ENCODE results near the gene NKX1-2. TPM values are rescaled to one million over a fixed set of nuclear protein-coding genes. Genes with fewer than 3 reads are reported as not detected.

Gene NKX1-2
- total and polyA plus RNA-seq, 2 of the 4 experiments (the other 2 are of a cell fraction): not detected

DNA sequence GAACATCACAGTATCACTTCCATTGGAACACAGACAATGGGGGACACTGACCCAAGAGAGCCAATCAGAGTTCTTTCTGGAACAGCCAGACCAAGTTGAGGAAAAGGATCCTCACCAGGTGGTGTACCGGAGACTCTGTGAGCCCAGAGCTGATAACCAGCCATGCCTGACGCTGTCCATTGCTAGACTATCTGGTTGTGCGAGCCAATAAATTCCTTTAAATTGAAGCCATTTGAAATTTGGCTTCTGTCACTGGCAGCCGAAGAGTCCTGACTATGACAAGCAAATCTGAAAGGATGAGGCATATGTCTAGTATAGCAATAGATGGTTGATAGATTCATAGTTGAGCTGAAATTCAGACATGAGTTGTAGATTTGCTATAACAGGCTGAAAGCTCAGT lies 8.6 kb upstream of the NKX1-2 start:
- TF ChIP-seq CHD1 (IDR thresholded peaks at IDR 0.05; ENCODE audit: low read depth, low read length) (no peak), POLR2A (IDR thresholded peaks at IDR 0.05; ENCODE audit: low read depth, low read length) (no peak), CTCF (conservative IDR thresholded peaks at IDR 0.05; ENCODE audit: low read depth, low read length) (no peak), SMC3 (IDR thresholded peaks at IDR 0.05; ENCODE audit: low read depth, low read length) (no peak), ELK1 (IDR thresholded peaks at IDR 0.05; ENCODE audit: borderline replicate concordance, low read depth, low read length) (no peak), MAFK (IDR thresholded peaks at IDR 0.05; ENCODE audit: low read depth, low read length) (no peak), RAD21 (IDR thresholded peaks at IDR 0.05; ENCODE audit: low read length) (no peak), BHLHE40 (IDR thresholded peaks at IDR 0.05; ENCODE audit: low read depth, low read length) (no peak), MAZ (IDR thresholded peaks at IDR 0.05; ENCODE audit: borderline replicate concordance, low read depth, low read length) (no peak), FOS (IDR thresholded peaks at IDR 0.05; ENCODE audit: low read depth, low read length) (no peak), RCOR1 (IDR thresholded peaks at IDR 0.05; ENCODE audit: insufficient replicate concordance, low read length) (no peak), CEBPB (IDR thresholded peaks at IDR 0.05; ENCODE audit: low read depth, low read length) (no peak), NFE2L2 (IDR thresholded peaks at IDR 0.05; ENCODE audit: low read depth, low read length) (no peak), RFX5 (IDR thresholded peaks at IDR 0.05; ENCODE audit: low read depth, low read length) (no peak), MXI1 (IDR thresholded peaks at IDR 0.05; ENCODE audit: borderline replicate concordance, low read depth, low read length) (no peak)
- Histone ChIP-seq H3K4me3 (ENCODE audit: insufficient read depth, low read depth, low read length) (no peak overlapping the region), H2BK15ac (ENCODE audit: low read depth, low read length) (no peak overlapping the region), H3K9ac (ENCODE audit: low read depth, low read length) (no peak overlapping the region), H3K27me3 (ENCODE audit: control insufficient read depth, insufficient read depth, low read length) (peaks cover 32% of the 10 kb centered on the region), H2BK120ac (ENCODE audit: low read depth, low read length) (no peak overlapping the region), H3K4ac (ENCODE audit: low read depth, low read length) (no peak overlapping the region), H2BK5ac (ENCODE audit: low read depth, low read length, poor library complexity, severe bottlenecking) (no peak overlapping the region), H3K27ac (ENCODE audit: insufficient read depth, low read length) (no peak overlapping the region), H2BK20ac (ENCODE audit: low read depth, low read length) (no peak overlapping the region), H3K9me1 (ENCODE audit: insufficient read depth, low read length) (0 out of 2 replicates have a peak, but pooled peaks cover 2% of the 10 kb centered on the region), H3K18ac (ENCODE audit: low read depth, low read length) (no peak overlapping the region), H3K56ac (ENCODE audit: extremely low read depth, insufficient read depth, low read length) (no peak overlapping the region), H3K14ac (replicated peaks; ENCODE audit: low read depth, low read length) (no peak overlapping the region), H3K9me3 (ENCODE audit: control insufficient read depth, insufficient read depth, low read length) (no peaks in the 10 kb centered on the region), H4K8ac (ENCODE audit: low read depth in 2 of 2, low read length in 2 of 2) (no peak overlapping the region), H3K4me1 (ENCODE audit: control insufficient read depth, insufficient read depth, low read length) (peaks cover 4% of the 10 kb centered on the region), H3K23ac (ENCODE audit: low read depth, low read length) (no peak overlapping the region), H2AK5ac (ENCODE audit: low read depth, low read length) (no peak overlapping the region), H3K4me2 (ENCODE audit: low read depth, low read length) (no peak overlapping the region), H4K20me1 (ENCODE audit: insufficient read depth, low read length) (no peaks in the 10 kb centered on the region), H2AK9ac (replicated peaks; ENCODE audit: low read depth, low read length, poor library complexity) (no peak overlapping the region), H4K91ac (ENCODE audit: insufficient read depth, low read depth, low read length) (no peak overlapping the region), H3K36me3 (ENCODE audit: control insufficient read depth, insufficient read depth, low read length) (no peaks in the 10 kb centered on the region), H3K79me1 (ENCODE audit: low read depth in 1 of 2, low read length in 2 of 2) (peaks cover 5% of the 10 kb centered on the region in 2 experiments; a peak in 3 of 4 replicates), H4K5ac (ENCODE audit: low read depth, low read length) (no peak overlapping the region), H2AFZ (replicated peaks; ENCODE audit: low read length, poor library complexity) (no peak overlapping the region)
- no TSS peak for BruUV-seq (replicated peaks)
- WGBS, 2 experiments (ENCODE audit: extremely low coverage in 2 of 2, insufficient read length in 1 of 2): 63% methylated on average over 3 of the region's 4 CpGs; no CpG with 5 or more reads in 1 of the 2 experiments
- POLR2A ChIA-PET (ENCODE audit: unreplicated experiment): no interaction called here
- intact Hi-C loops (cut with micrococcal nuclease) (no loop called here), dilution Hi-C loops (cut with HindIII; ENCODE audit: low sequenced_read_pairs, unreplicated experiment) (no loop called here), in situ Hi-C loops (cut with MboI; ENCODE audit: low sequenced_read_pairs) (no loop called here)
- CTCF ChIA-PET: no interaction called here
- DNase-seq (no peak), ATAC-seq (ENCODE audit: low read depth) (no peak)
